Thyroid gland (tissue), 4 donors: ENCODE results near the gene TADA3. TPM values are rescaled to one million over a fixed set of nuclear protein-coding genes. Genes with fewer than 3 reads are reported as not detected.

Source experiments
- DNase-seq, 2 donors: peaks; one replicate each; pipeline ENCODE4 v3.0.0-alpha.2; 2019
- H3K27ac ChIP-seq, 3 donors: fragments of 200-600 bp; sonication (generic); 1 replicate in 2 of 3; 2 replicates in 1 of 3; pipeline ENCODE4 v1.5.1; 2016 to 2019; ENCODE audit warnings: mild to moderate bottlenecking in 1 of 3, moderate library complexity in 1 of 3
- H3K27me3 ChIP-seq: fragments of 200-600 bp; sonication (generic); one replicate; pipeline ENCODE4 v1.5.1; 2019
- H3K36me3 ChIP-seq, 2 donors: fragments of 200-600 bp; sonication (generic); one replicate each; pipeline ENCODE4 v1.5.1; 2016 to 2019
- H3K4me1 ChIP-seq, 2 donors: fragments of 200-600 bp; sonication (generic); one replicate each; pipeline ENCODE4 v1.5.1; 2017 to 2019
- H3K4me3 ChIP-seq, 3 donors: fragments of 200-600 bp; sonication (generic); replicated peaks in 1 of 3; 1 replicate in 2 of 3; 2 replicates in 1 of 3; pipeline ENCODE4 v1.5.1; 2016; ENCODE audit warnings: mild to moderate bottlenecking in 1 of 3
- H3K9me3 ChIP-seq: fragments of 200-600 bp; sonication (generic); one replicate; pipeline ENCODE4 v1.5.1; 2017
- CTCF ChIP-seq, 6 experiments: fragments of 200-600 bp in 3 of 6; fragments of 450-650 bp in 3 of 6; sonication (generic) in 3 of 6; IDR thresholded peaks; one replicate each; pipeline ENCODE4 v1.5.1; 2016 to 2019; ENCODE audit warnings: antibody characterized with exemption in 6 of 6, mild to moderate bottlenecking in 2 of 6, inconsistent platforms in 1 of 6, moderate library complexity in 1 of 6
- POLR2A ChIP-seq, 2 donors: fragments of 450-650 bp; IDR thresholded peaks; one replicate each; pipeline ENCODE4 v1.6.1; 2017; ENCODE audit warnings: antibody characterized with exemption in 2 of 2, mild to moderate bottlenecking in 2 of 2, moderate library complexity in 1 of 2
- WGBS, 2 donors: methylation state at CpG; one replicate each; pipeline ENCODE4 v1.1.5; 2017; 5-methylcytosine and 5-hydroxymethylcytosine counted together
- intact Hi-C: fragments of 100-400 bp; cut with DNase I; formaldehyde crosslinking; loops from one replicate; pipeline ENCODE4 v1.15.1; 2023
- total RNA-seq, 4 donors: library from RNA; depleted of rRNA; stranded (reverse); fragments of >200 nt; gene quantifications; one replicate each; pipeline ENCODE4 v1.2.3, GENCODE V29; 2016

The TADA3 gene
- total RNA-seq, 4 donors from 2014 or later = 64.2 to 93.3 (median 83.3) TPM

- no peak overlapping the region for H3K27ac ChIP-seq
- H3K27me3 ChIP-seq = no peaks in the 10 kb centered on the region
- intact Hi-C loops = no loop called here
- DNase-seq = no peak
- H3K4me3 ChIP-seq = no peak overlapping the region
- WGBS, 2 donors = 93 to 99% methylated on average over 10 to 12 of the region's 12 CpGs
- H3K36me3 ChIP-seq = peaks cover 71% of the 10 kb centered on the region in 2 donors
- TF ChIP-seq CTCF (IDR thresholded peaks at IDR 0.05) (no peak), POLR2A (IDR thresholded peaks at IDR 0.05) (no peak)
- H3K9me3 ChIP-seq = no peaks in the 10 kb centered on the region
- H3K4me1 ChIP-seq = peaks cover 3 to 8% of the 10 kb centered on the region in 2 donors
Observed at GRCh38 chr3:9745521-9745920, 46.8 kb downstream of the TADA3 start.

GRCh38 chr3:9744162-9744561, 48.1 kb downstream of the TADA3 start:
- peaks cover 84 to 85% of the 10 kb centered on the region in 2 donors for H3K36me3 ChIP-seq
- 95 to 97% methylated on average over 13 of the region's 13 CpGs for WGBS, 2 donors
- H3K4me3 ChIP-seq = no peak overlapping the region
- no peaks in the 10 kb centered on the region for H3K9me3 ChIP-seq
- intact Hi-C loops = no loop called here
- peaks cover 0 to 4% of the 10 kb centered on the region in 2 donors for H3K4me1 ChIP-seq
- TF ChIP-seq POLR2A (IDR thresholded peaks at IDR 0.05) = no peak
- TF ChIP-seq CTCF (IDR thresholded peaks at IDR 0.05) = no peak
- H3K27me3 ChIP-seq = no peaks in the 10 kb centered on the region
- DNase-seq = no peak
- H3K27ac ChIP-seq = no peak overlapping the region

GRCh38 chr3:9743548-9743947, 48.7 kb downstream of the TADA3 start:
- TF ChIP-seq POLR2A (IDR thresholded peaks at IDR 0.05) (no peak), CTCF (IDR thresholded peaks at IDR 0.05) (no peak)
- intact Hi-C loops = no loop called here
- WGBS, 2 donors = 95% methylated on average over 18 of the region's 18 CpGs
- H3K36me3 ChIP-seq = peaks cover 90 to 91% of the 10 kb centered on the region in 2 donors
- no peaks in the 10 kb centered on the region for H3K4me1 ChIP-seq
- H3K4me3 ChIP-seq = no peak overlapping the region
- no peaks in the 10 kb centered on the region for H3K9me3 ChIP-seq
- H3K27me3 ChIP-seq = no peaks in the 10 kb centered on the region
- no peak overlapping the region for H3K27ac ChIP-seq
- no peak for DNase-seq

- TF ChIP-seq CTCF (IDR thresholded peaks at IDR 0.05) = no peak
- no peak for DNase-seq
- Histone ChIP-seq H3K4me1 (no peaks in the 10 kb centered on the region), H3K9me3 (no peaks in the 10 kb centered on the region), H3K36me3 (peaks cover 96% of the 10 kb centered on the region in 2 donors), H3K27ac (no peak overlapping the region), H3K27me3 (no peaks in the 10 kb centered on the region), H3K4me3 (no peak overlapping the region)
- intact Hi-C loops = no loop called here
- 94 to 100% methylated on average over 1 of the region's 1 CpG for WGBS, 2 donors
Observed at GRCh38 chr3:9742560-9742959, 49.7 kb downstream of the TADA3 start.

GRCh38 chr3:9739181-9739580, 53.1 kb downstream of the TADA3 start:
- Histone ChIP-seq H3K27me3 (no peaks in the 10 kb centered on the region), H3K9me3 (no peaks in the 10 kb centered on the region), H3K27ac (no peak overlapping the region), H3K4me3 (no peak overlapping the region), H3K4me1 (no peaks in the 10 kb centered on the region), H3K36me3 (peaks cover 78 to 86% of the 10 kb centered on the region in 2 donors)
- intact Hi-C loops = loop anchor here (10.0 kb wide), 1 partner anchor 234 kb away; no protein-coding TSS in a partner anchor
- DNase-seq = no peak
- TF ChIP-seq CTCF (IDR thresholded peaks at IDR 0.05) (no peak), POLR2A (IDR thresholded peaks at IDR 0.05) (no peak)
- WGBS, 2 donors = 90 to 91% methylated on average over 11 to 14 of the region's 15 CpGs
